Measurements from ENCODE around the gene PIF1. TPM values are rescaled to one million over a fixed set of nuclear protein-coding genes. Genes with fewer than 3 reads are reported as not detected.

Gene PIF1
- total and polyA plus RNA-seq, 5 donors: 0.25 to 1.1 (median 0.79) TPM

DNA sequence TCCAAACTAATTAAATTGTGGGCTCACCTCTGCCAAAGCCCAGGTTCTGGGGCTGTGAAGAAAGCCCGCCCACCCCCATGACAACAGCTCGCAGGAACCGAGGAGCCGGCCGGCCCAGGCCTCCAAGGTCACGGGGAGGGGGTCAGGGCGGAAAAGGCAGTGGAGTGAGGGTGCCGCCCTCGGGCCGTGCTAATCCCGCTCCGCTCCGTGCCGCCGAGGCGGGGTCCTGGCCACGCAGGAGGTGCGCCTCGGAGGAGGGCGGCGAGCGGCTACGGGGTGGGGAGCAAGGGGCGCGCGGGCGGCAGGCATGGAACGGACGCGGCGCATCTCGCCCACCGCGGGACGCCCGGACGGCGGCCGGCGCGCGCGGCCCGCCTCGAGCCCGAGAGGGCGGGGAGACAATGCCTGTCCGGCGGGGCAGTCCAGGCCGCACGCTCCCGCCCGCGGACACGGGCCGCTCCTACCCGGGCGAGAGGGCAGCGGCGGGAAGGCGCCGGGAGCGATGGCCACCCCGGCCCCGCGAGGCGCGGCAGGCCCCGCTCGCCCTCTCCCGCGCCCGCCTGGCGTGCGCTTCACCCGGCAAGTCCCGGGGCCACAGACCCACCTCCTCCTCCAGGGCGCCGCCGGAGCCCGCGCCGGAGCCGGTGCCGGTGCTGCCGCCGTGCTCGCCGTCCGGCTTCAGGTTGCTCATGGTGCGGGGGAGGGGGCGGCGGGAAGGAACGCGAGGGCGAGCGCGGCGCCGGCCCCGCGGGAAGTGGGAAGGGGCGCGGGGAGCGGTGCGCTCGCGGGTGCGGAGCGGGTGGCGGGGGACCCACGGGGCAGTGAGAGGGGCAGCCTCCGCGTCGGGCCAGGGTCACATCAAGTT lies 50.6 kb downstream of the PIF1 start:
- ATAC-seq: peak; percentile 60 to 69
- intact Hi-C loops (cut with DNase I): no loop called here
- peak overlapping the region; percentile 65 for H3K4me3 ChIP-seq (ENCODE audit: low read length)
- WGBS: under 1% methylated on average over 114 of the region's 115 CpGs
- peak; percentile 46 to 77 (median 74) for DNase-seq
- no peaks in the 10 kb centered on the region for H3K9me3 ChIP-seq (ENCODE audit: control insufficient read depth, low read length)
- H3K27me3 ChIP-seq (ENCODE audit: control insufficient read depth, insufficient read depth): no peaks in the 10 kb centered on the region
- H3K27ac ChIP-seq (ENCODE audit: low read length): peak overlapping the region; percentile 88
- peaks cover 4% of the 10 kb centered on the region for H3K4me1 ChIP-seq (ENCODE audit: control insufficient read depth, insufficient read depth, low read length)

DNA sequence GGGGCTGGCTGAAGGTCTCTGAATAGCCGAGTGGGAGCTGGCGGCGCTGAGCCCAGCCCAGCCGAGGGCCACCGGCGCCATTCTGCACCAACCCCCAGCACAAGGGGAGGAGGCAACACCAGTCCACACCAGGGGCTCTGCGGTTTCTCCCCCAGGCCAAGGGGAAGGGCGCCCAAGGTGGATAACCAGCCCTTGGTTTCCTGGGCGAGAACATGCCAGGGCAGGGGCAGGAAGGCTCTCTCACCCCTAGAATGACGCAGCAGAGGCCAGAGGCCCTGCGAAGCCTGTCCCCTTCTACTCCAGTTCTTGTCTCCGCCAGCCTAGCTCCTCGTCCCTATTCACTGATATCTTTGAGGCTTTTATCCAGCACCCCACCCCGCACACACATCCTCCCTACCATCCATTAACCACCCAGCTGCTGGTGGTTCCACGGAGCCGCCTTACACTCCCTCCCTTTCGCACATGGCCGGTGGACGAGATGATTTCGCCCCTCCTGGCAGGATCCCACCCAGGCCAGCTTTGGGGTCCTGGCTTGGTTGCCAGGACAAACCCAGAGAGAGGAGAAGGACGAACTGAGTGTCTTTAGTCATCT lies 51.3 kb downstream of the PIF1 start:
- intact Hi-C loops (cut with DNase I): no loop called here
- DNase-seq (peak in 2 of 3 donors; percentile 61 to 66), ATAC-seq (peak; percentile 47 to 57)
- Histone ChIP-seq H3K9me3 (ENCODE audit: control insufficient read depth, low read length) (no peaks in the 10 kb centered on the region), H3K4me1 (ENCODE audit: control insufficient read depth, insufficient read depth, low read length) (peaks cover 4% of the 10 kb centered on the region), H3K27ac (ENCODE audit: low read length) (peak overlapping the region; percentile 88), H3K4me3 (ENCODE audit: low read length) (peak overlapping the region; percentile 65), H3K27me3 (ENCODE audit: control insufficient read depth, insufficient read depth) (no peaks in the 10 kb centered on the region)
- 40% methylated on average over 21 of the region's 21 CpGs for WGBS

DNA sequence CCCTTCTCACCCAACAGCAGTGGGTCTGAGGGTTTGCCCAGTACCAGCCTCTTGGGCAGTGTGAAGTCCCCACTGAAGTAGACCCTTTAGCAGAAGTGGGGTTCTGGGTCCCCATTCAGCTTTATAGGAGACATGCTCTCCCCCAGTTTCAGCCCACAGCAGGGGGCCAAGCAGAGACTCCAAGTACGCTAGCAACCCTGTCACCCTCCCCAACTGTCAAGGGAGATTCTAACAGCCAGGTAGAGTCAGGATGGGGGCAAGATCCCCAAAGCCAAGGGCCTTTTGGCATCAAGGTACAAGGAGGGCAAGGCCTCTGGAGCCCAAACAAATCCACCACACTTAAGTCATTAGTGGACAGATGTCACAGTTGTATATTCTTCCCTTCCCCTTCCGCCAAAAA lies 51.8 kb downstream of the PIF1 start:
- WGBS: 75% methylated on average over 2 of the region's 2 CpGs
- Histone ChIP-seq H3K9me3 (ENCODE audit: control insufficient read depth, low read length) (no peaks in the 10 kb centered on the region), H3K4me1 (ENCODE audit: control insufficient read depth, insufficient read depth, low read length) (peaks cover 4% of the 10 kb centered on the region), H3K27ac (ENCODE audit: low read length) (peak overlapping the region; percentile 88), H3K27me3 (ENCODE audit: control insufficient read depth, insufficient read depth) (no peaks in the 10 kb centered on the region), H3K4me3 (ENCODE audit: low read length) (peak overlapping the region; percentile 65)
- DNase-seq (no peak), ATAC-seq (no peak)
- intact Hi-C loops (cut with DNase I): no loop called here

DNA sequence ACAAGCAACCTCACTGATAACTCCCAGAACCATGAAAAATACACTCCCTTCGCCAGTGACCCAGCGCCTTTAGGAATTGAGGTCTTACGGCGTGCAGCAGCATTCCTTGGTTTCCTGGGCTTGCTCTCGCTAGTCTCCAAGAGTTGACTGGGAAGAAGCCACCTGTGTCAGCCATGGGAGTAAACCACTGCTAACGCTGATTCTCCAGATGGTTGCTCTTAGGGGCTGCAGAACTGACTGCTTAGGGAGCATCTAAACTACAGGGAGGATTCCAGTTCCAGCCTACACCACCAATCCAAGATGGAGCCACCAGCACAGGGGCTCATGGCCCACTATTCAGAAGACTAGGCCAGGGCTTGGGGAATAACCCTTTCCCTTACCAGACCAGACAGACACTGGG lies 52.5 kb downstream of the PIF1 start:
- peak overlapping the region; percentile 60 for H3K27ac ChIP-seq (ENCODE audit: low read length)
- no peaks in the 10 kb centered on the region for H3K9me3 ChIP-seq (ENCODE audit: control insufficient read depth, low read length)
- H3K4me1 ChIP-seq (ENCODE audit: control insufficient read depth, insufficient read depth, low read length): peaks cover 4% of the 10 kb centered on the region
- H3K27me3 ChIP-seq (ENCODE audit: control insufficient read depth, insufficient read depth): no peaks in the 10 kb centered on the region
- H3K4me3 ChIP-seq (ENCODE audit: low read length): no peak overlapping the region
- ATAC-seq: no peak
- WGBS: 82% methylated on average over 6 of the region's 6 CpGs
- intact Hi-C loops (cut with DNase I): no loop called here
- no peak for DNase-seq

DNA sequence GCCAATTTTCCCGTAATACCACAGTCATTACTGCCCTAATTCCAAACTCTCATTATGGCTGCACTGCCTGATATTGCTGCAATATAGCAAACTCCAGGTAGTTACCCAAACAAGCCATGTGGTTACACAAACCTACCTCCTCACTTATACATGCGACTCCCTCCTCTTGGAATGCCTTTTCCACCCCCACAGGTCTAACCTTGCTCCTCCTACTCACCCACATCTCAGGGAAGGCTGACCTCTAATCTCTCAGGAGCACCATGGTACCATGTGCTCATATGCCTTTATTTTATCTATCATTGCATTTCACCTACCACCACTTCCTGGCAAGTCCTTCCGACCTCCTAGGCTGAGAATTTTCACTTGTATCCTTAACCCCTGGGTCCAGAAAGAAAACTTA lies 53.0 kb downstream of the PIF1 start:
- Histone ChIP-seq H3K9me3 (ENCODE audit: control insufficient read depth, low read length) (no peaks in the 10 kb centered on the region), H3K27ac (ENCODE audit: low read length) (peak overlapping the region; percentile 60), H3K4me1 (ENCODE audit: control insufficient read depth, insufficient read depth, low read length) (peaks cover 4% of the 10 kb centered on the region), H3K4me3 (ENCODE audit: low read length) (no peak overlapping the region), H3K27me3 (ENCODE audit: control insufficient read depth, insufficient read depth) (no peaks in the 10 kb centered on the region)
- DNase-seq (no peak), ATAC-seq (no peak)
- 60% methylated on average over 3 of the region's 3 CpGs for WGBS
- intact Hi-C loops (cut with DNase I): no loop called here

DNA sequence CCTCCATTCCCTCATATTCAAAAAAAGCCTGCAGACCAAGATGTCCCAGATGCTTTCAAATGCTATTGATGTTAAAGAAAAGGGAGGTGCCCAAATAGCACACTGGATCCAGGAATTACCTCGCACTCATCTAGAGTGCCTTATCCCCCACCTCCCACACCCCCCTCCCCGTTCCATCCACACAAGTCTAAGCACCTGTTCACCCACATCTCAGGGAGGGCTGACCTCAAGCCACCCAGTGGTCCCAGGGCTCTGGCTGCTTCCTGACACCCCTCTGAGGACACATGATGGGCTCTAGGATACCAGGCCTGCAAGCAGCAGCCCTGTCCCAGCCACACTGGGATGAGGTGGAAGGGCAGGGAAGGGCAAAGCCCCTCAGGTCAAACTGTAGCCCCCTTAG lies 54.8 kb downstream of the PIF1 start:
- no peak overlapping the region for H3K4me3 ChIP-seq (ENCODE audit: low read length)
- H3K27me3 ChIP-seq (ENCODE audit: control insufficient read depth, insufficient read depth): no peaks in the 10 kb centered on the region
- DNase-seq: peak in 1 of 3 donors; percentile 29
- peaks cover 6% of the 10 kb centered on the region for H3K4me1 ChIP-seq (ENCODE audit: control insufficient read depth, insufficient read depth, low read length)
- intact Hi-C loops (cut with DNase I): no loop called here
- no peak overlapping the region for H3K27ac ChIP-seq (ENCODE audit: low read length)
- no peak for ATAC-seq
- WGBS: 58% methylated on average over 2 of the region's 2 CpGs
- no peaks in the 10 kb centered on the region for H3K9me3 ChIP-seq (ENCODE audit: control insufficient read depth, low read length)

DNA sequence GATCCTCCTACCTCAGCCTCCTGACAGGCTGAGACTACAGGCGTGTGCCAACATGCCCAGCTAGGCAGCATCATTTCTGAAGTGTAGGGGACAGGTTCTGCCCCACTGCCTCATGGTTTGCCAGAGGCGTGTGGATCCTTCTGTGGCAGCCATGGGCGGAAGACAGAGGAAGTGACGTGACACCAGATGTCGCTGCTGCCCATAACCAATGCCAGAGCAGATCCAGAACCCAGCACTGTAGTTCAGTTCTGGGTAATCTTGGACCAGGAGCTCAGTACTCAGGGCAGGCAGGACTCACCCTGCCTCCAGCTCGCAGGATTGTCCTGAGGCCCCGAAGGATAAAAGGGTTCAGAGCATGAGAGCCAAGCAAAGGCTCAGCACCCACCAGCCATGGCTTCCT lies 58.2 kb downstream of the PIF1 start:
- 80% methylated on average over 7 of the region's 7 CpGs for WGBS
- no peak overlapping the region for H3K27ac ChIP-seq (ENCODE audit: low read length)
- ATAC-seq (no peak), DNase-seq (peak in 1 of 3 donors; percentile 12)
- intact Hi-C loops (cut with DNase I): no loop called here
- no peak overlapping the region for H3K4me3 ChIP-seq (ENCODE audit: low read length)
- H3K9me3 ChIP-seq (ENCODE audit: control insufficient read depth, low read length): no peaks in the 10 kb centered on the region
- H3K4me1 ChIP-seq (ENCODE audit: control insufficient read depth, insufficient read depth, low read length): peaks cover 10% of the 10 kb centered on the region
- H3K27me3 ChIP-seq (ENCODE audit: control insufficient read depth, insufficient read depth): no peaks in the 10 kb centered on the region

DNA sequence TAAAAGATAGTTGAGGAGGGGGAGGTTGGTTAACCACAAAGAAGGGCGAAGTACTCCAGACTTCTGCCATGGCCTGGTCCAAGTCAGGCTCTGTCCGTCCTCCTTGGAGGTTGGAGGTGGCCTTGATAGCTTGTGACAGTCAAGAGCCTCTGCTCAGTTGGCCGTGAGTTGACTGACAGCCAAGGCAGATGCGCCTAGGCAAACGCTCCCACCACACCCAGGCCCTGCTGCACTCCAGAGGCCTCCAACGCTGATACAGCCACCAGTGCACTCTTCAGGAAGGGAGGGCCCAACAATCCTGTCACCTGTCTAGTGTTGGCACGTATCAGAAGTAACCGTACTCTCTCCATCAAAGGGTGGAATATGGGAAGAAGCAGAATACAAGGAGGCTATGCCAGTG lies 59.4 kb downstream of the PIF1 start:
- DNase-seq (peak in 1 of 3 donors; percentile 51), ATAC-seq (peak in 1 of 2 donors; percentile 19)
- peak overlapping the region; percentile 68 for H3K27ac ChIP-seq (ENCODE audit: low read length)
- peaks cover 18% of the 10 kb centered on the region for H3K4me1 ChIP-seq (ENCODE audit: control insufficient read depth, insufficient read depth, low read length)
- H3K27me3 ChIP-seq (ENCODE audit: control insufficient read depth, insufficient read depth): no peaks in the 10 kb centered on the region
- H3K9me3 ChIP-seq (ENCODE audit: control insufficient read depth, low read length): no peaks in the 10 kb centered on the region
- 59% methylated on average over 8 of the region's 8 CpGs for WGBS
- intact Hi-C loops (cut with DNase I): no loop called here
- H3K4me3 ChIP-seq (ENCODE audit: low read length): no peak overlapping the region

Other genes with a start within 250 kb of the PIF1 start
- gene RBPMS2, start 50.1 kb downstream of the PIF1 start, total RNA-seq: 100 to 1,000 TPM; 380 to 503 (median 388) TPM
- 392 TPM for gene RBPMS2, start 50.1 kb downstream of the PIF1 start, polyA plus RNA-seq
- 10 to 100 TPM; 11.6 to 22.3 (median 13.8) TPM for gene PLEKHO2, start 16.3 kb upstream of the PIF1 start, total RNA-seq
- 11.7 TPM for gene PLEKHO2, start 16.3 kb upstream of the PIF1 start, polyA plus RNA-seq
- gene ANKDD1A, start 86.3 kb upstream of the PIF1 start, total RNA-seq: 1 to 10 TPM; 3.0 to 6.0 (median 3.8) TPM
- gene ANKDD1A, start 86.3 kb upstream of the PIF1 start, polyA plus RNA-seq: 2.1 TPM
- 10 to 100 TPM; 54.2 to 59.3 (median 56.0) TPM for gene SPG21, start 164.3 kb upstream of the PIF1 start, total RNA-seq
- gene SPG21, start 164.3 kb upstream of the PIF1 start, polyA plus RNA-seq: 49.8 TPM
- gene MTFMT, start 204.0 kb upstream of the PIF1 start, total RNA-seq: 10 to 100 TPM; 17.4 to 18.0 (median 17.7) TPM
- 9.9 TPM for gene MTFMT, start 204.0 kb upstream of the PIF1 start, polyA plus RNA-seq
- not detected for gene SLC51B, start 219.7 kb upstream of the PIF1 start, total RNA-seq
- gene SLC51B, start 219.7 kb upstream of the PIF1 start, polyA plus RNA-seq: not detected
- 10 to 100 TPM; 63.2 to 88.0 (median 70.0) TPM for gene RASL12, start 242.3 kb upstream of the PIF1 start, total RNA-seq
- 68.8 TPM for gene RASL12, start 242.3 kb upstream of the PIF1 start, polyA plus RNA-seq